Transverse colon (tissue), 4 donors: ENCODE data around the gene PPP6R3.

ENCODE experiments used
- EP300 ChIP-seq: sonication (generic); formaldehyde crosslinking; IDR thresholded peaks from one replicate; pipeline ENCODE4 v1.6.1; 2017; ENCODE audit warnings: antibody characterized with exemption, low read depth
- POLR2A ChIP-seq: fragments of 450-650 bp; IDR thresholded peaks from one replicate; pipeline ENCODE4 v1.6.1; 2016; ENCODE audit warnings: antibody characterized with exemption, mild to moderate bottlenecking, moderate library complexity
- POLR2AphosphoS5 ChIP-seq, 3 donors: sonication (generic); formaldehyde crosslinking; IDR thresholded peaks; one replicate each; pipeline ENCODE4 v1.6.1; 2016; ENCODE audit warnings: antibody characterized with exemption in 3 of 3
- TF ChIP-seq, protein P1 (sequence below), 5 experiments: fragments of 200-600 bp in 3 of 5; fragments of 450-650 bp in 2 of 5; sonication (generic) in 3 of 5; IDR thresholded peaks; 1 replicate in 2 of 5; 2 replicates in 3 of 5; pipeline ENCODE4 v1.5.1; 2016 to 2017; ENCODE audit warnings: antibody characterized with exemption in 5 of 5, inconsistent platforms in 3 of 5, mild to moderate bottlenecking in 2 of 5, moderate library complexity in 1 of 5

- TF ChIP-seq, protein P1, sequence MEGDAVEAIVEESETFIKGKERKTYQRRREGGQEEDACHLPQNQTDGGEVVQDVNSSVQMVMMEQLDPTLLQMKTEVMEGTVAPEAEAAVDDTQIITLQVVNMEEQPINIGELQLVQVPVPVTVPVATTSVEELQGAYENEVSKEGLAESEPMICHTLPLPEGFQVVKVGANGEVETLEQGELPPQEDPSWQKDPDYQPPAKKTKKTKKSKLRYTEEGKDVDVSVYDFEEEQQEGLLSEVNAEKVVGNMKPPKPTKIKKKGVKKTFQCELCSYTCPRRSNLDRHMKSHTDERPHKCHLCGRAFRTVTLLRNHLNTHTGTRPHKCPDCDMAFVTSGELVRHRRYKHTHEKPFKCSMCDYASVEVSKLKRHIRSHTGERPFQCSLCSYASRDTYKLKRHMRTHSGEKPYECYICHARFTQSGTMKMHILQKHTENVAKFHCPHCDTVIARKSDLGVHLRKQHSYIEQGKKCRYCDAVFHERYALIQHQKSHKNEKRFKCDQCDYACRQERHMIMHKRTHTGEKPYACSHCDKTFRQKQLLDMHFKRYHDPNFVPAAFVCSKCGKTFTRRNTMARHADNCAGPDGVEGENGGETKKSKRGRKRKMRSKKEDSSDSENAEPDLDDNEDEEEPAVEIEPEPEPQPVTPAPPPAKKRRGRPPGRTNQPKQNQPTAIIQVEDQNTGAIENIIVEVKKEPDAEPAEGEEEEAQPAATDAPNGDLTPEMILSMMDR (IDR thresholded peaks at IDR 0.05) = no peak
- TF ChIP-seq POLR2A (no peak), EP300 (no peak), POLR2AphosphoS5 (IDR thresholded peaks at IDR 0.05) (no peak)
Measured at GRCh38 chr11:68581901-68582300, 121.3 kb downstream of the PPP6R3 start.
